HEK293T (cell line): Measurements from ENCODE around the gene SERGEF.

Source experiments
- CTCF ChIA-PET: fragments of 350-600 bp; formaldehyde crosslinking; extraction: SDS; loops from one replicate; lab custom pipeline; 2021; ENCODE audit warnings: antibody characterized with exemption, inconsistent platforms; lab: Yijun Ruan, JAX
- POLR2A ChIA-PET: fragments of 350-600 bp; formaldehyde crosslinking; extraction: SDS; loops from one replicate; lab custom pipeline; 2020; ENCODE audit warnings: antibody characterized with exemption, inconsistent platforms; lab: Yijun Ruan, JAX
- DNase-seq: peaks from one replicate; pipeline ENCODE4 v3.0.0; 2012; ENCODE audit warnings: mixed read lengths; ENCODE audit errors: extremely low spot score
- ARNT ChIP-seq: fragments of 450-650 bp; IDR thresholded peaks from 2 replicates; pipeline ENCODE4 v1.6.1; 2017; ENCODE audit warnings: mild to moderate bottlenecking
- BHLHE40 ChIP-seq: fragments of 450-650 bp; IDR thresholded peaks from 2 replicates; pipeline ENCODE4 v1.6.1; 2016; ENCODE audit warnings: mild to moderate bottlenecking, moderate library complexity, borderline replicate concordance
- CTBP1 ChIP-seq: fragments of 450-650 bp; IDR thresholded peaks from 2 replicates; pipeline ENCODE4 v1.6.1; 2016; ENCODE audit warnings: borderline replicate concordance
- ELF4 ChIP-seq: fragments of 450-650 bp; IDR thresholded peaks from 2 replicates; pipeline ENCODE4 v1.6.1; 2017; ENCODE audit warnings: antibody characterized with exemption
- FOXA1 ChIP-seq: fragments of 450-650 bp; IDR thresholded peaks from 2 replicates; pipeline ENCODE4 v1.6.1; 2016; ENCODE audit warnings: mild to moderate bottlenecking
- FOXK2 ChIP-seq: fragments of 450-650 bp; IDR thresholded peaks from 2 replicates; pipeline ENCODE4 v1.6.1; 2016; ENCODE audit warnings: mild to moderate bottlenecking
- FOXM1 ChIP-seq: fragments of 450-650 bp; IDR thresholded peaks from 2 replicates; pipeline ENCODE4 v1.6.1; 2017; ENCODE audit warnings: mild to moderate bottlenecking, borderline replicate concordance
- HDGF ChIP-seq: fragments of 450-650 bp; IDR thresholded peaks from 2 replicates; pipeline ENCODE4 v1.6.1; 2017; ENCODE audit warnings: antibody characterized with exemption, borderline replicate concordance
- L3MBTL2 ChIP-seq: fragments of 450-650 bp; conservative IDR thresholded peaks from 2 replicates; pipeline ENCODE4 v1.6.1; 2016; ENCODE audit warnings: mild to moderate bottlenecking
- LEF1 ChIP-seq: fragments of 450-650 bp; IDR thresholded peaks from 2 replicates; pipeline ENCODE4 v1.6.1; 2017; ENCODE audit warnings: mild to moderate bottlenecking, borderline replicate concordance
- NFRKB ChIP-seq: fragments of 450-650 bp; IDR thresholded peaks from 2 replicates; pipeline ENCODE4 v1.6.1; 2016; ENCODE audit warnings: mild to moderate bottlenecking, moderate library complexity
- PKNOX1 ChIP-seq: fragments of 450-650 bp; IDR thresholded peaks from 2 replicates; pipeline ENCODE4 v1.6.1; 2016
- SP1 ChIP-seq: fragments of 450-650 bp; IDR thresholded peaks from 2 replicates; pipeline ENCODE4 v1.6.1; 2017
- SUZ12 ChIP-seq: fragments of 450-650 bp; IDR thresholded peaks from 2 replicates; pipeline ENCODE4 v1.6.1; 2016; ENCODE audit warnings: mild to moderate bottlenecking
- TARDBP ChIP-seq: fragments of 450-650 bp; IDR thresholded peaks from 2 replicates; pipeline ENCODE4 v1.6.1; 2016
- ZNF384 ChIP-seq: fragments of 450-650 bp; IDR thresholded peaks from 2 replicates; pipeline ENCODE4 v1.6.1; 2016

The SERGEF gene

GRCh38 chr11:17796154-17796553 lies 216.7 kb downstream of the SERGEF start:
- CTCF ChIA-PET: no interaction called here
- DNase-seq: no peak
- TF ChIP-seq BHLHE40: no peak
- no peak for TF ChIP-seq L3MBTL2
- no peak for TF ChIP-seq LEF1
- no peak for TF ChIP-seq FOXM1
- no peak for TF ChIP-seq PKNOX1
- TF ChIP-seq ZNF384: no peak
- POLR2A ChIA-PET: no interaction called here

- CTCF ChIA-PET: no interaction called here
- POLR2A ChIA-PET: no interaction called here
- TF ChIP-seq TARDBP: no peak
- no peak for TF ChIP-seq ELF4
- TF ChIP-seq FOXA1: no peak
- TF ChIP-seq HDGF: no peak
- TF ChIP-seq NFRKB: no peak
- no peak for TF ChIP-seq SUZ12
- no peak for TF ChIP-seq ZNF384
- no peak for DNase-seq
Observed at GRCh38 chr11:17794981-17795380, 217.9 kb downstream of the SERGEF start.

GRCh38 chr11:17793642-17794170 lies 219.1 kb downstream of the SERGEF start:
- DNase-seq: no peak
- ChIA-PET POLR2A (no interaction called here), CTCF (no interaction called here)
- TF ChIP-seq SUZ12 (no peak), ZNF384 (no peak), FOXK2 (no peak), CTBP1 (no peak), PKNOX1 (no peak), FOXA1 (no peak), HDGF (no peak), ARNT (no peak), L3MBTL2 (no peak), NFRKB (no peak), TARDBP (no peak)

- ChIA-PET POLR2A (no interaction called here), CTCF (interaction anchor here (0.6 kb wide), 1 partner anchor 13 kb away, joined by 3 read pairs; no protein-coding TSS in a partner anchor)
- no peak for DNase-seq
- TF ChIP-seq FOXM1 (no peak), LEF1 (no peak), NFRKB (no peak), FOXK2 (no peak), SUZ12 (no peak), TARDBP (no peak), ZNF384 (no peak), ARNT (no peak), ELF4 (no peak), BHLHE40 (no peak)
Observed at GRCh38 chr11:17792161-17792560, 220.7 kb downstream of the SERGEF start.

- ChIA-PET CTCF (no interaction called here), POLR2A (no interaction called here)
- DNase-seq: no peak
- TF ChIP-seq LEF1 (no peak), SP1 (no peak), ZNF384 (no peak), ELF4 (no peak), CTBP1 (no peak), NFRKB (no peak), FOXA1 (no peak), HDGF (no peak), PKNOX1 (no peak), L3MBTL2 (no peak)
Observed at GRCh38 chr11:17791144-17791543, 221.7 kb downstream of the SERGEF start.

- TF ChIP-seq ARNT (no peak), SP1 (no peak), FOXM1 (no peak), CTBP1 (no peak), NFRKB (no peak), FOXA1 (no peak), ZNF384 (no peak), ELF4 (no peak), SUZ12 (no peak), FOXK2 (no peak), L3MBTL2 (no peak), HDGF (no peak), PKNOX1 (no peak), BHLHE40 (no peak), TARDBP (no peak), LEF1 (no peak)
- ChIA-PET POLR2A (no interaction called here), CTCF (no interaction called here)
- DNase-seq: no peak
Observed at GRCh38 chr11:17790453-17790852, 222.4 kb downstream of the SERGEF start.
